H1 (cell line): ENCODE results near the gene ADGRD2. TPM values are rescaled to one million over a fixed set of nuclear protein-coding genes. Genes with fewer than 3 reads are reported as not detected.

Experiments
- CTCF ChIA-PET: fragments of 300-600 bp; sonication (Branson Sonifier 250); formaldehyde crosslinking; loops from one replicate; lab custom pipeline; 2021; ENCODE audit not compliant: partially characterized antibody; lab: Charles Lee
- POLR2A ChIA-PET: fragments of 300-600 bp; sonication (Branson Sonifier 250); formaldehyde crosslinking; loops from one replicate; lab custom pipeline; 2021; ENCODE audit warnings: inconsistent platforms; ENCODE audit not compliant: partially characterized antibody; lab: Charles Lee
- DNase-seq, 2 experiments: peaks; one replicate each; pipeline versions ENCODE4 v3.0.0 to v3.0.0-alpha.2; 2010 to 2022; ENCODE audit warnings: low spot score in 2 of 2, low read depth in 1 of 2, mixed read lengths in 1 of 2
- FAIRE-seq: peaks from 2 replicates; lab custom pipeline; 2011; peaks lifted over from hg19 to GRCh38; lab: Jason Lieb, UNC
- H2AFZ ChIP-seq: 2 replicates; pipeline ENCODE4 v1.8.1; 2012; ENCODE audit warnings: low read length, inconsistent platforms
- H2AK5ac ChIP-seq: 2 replicates; pipeline ENCODE4 v1.6.1; 2013; ENCODE audit warnings: low read depth, low read length
- H2BK120ac ChIP-seq: replicated peaks from 2 replicates; pipeline ENCODE3; 2013; ENCODE audit warnings: low read depth, low read length, inconsistent platforms
- H2BK12ac ChIP-seq: 2 replicates; pipeline ENCODE4 v1.6.1; 2013; ENCODE audit warnings: low read depth, low read length
- H2BK15ac ChIP-seq: 2 replicates; pipeline ENCODE4 v1.6.1; 2013; ENCODE audit warnings: low read length
- H2BK20ac ChIP-seq: 2 replicates; pipeline ENCODE4 v1.6.1; 2013; ENCODE audit warnings: low read length
- H2BK5ac ChIP-seq: 2 replicates; pipeline ENCODE4 v1.6.1; 2013; ENCODE audit warnings: low read depth, low read length
- H3K14ac ChIP-seq: 2 replicates; pipeline ENCODE4 v1.6.1; 2013; ENCODE audit warnings: inconsistent platforms; ENCODE audit not compliant: insufficient read length
- H3K18ac ChIP-seq: 2 replicates; pipeline ENCODE4 v1.6.1; 2013; ENCODE audit warnings: low read length; ENCODE audit errors: extremely low read depth
- H3K23ac ChIP-seq: 2 replicates; pipeline ENCODE4 v1.6.1; 2013; ENCODE audit warnings: inconsistent platforms; ENCODE audit not compliant: insufficient read length
- H3K23me2 ChIP-seq: 2 replicates; pipeline ENCODE4 v1.6.1; 2013; ENCODE audit warnings: low read depth, low read length
- H3K27ac ChIP-seq: 2 replicates; pipeline ENCODE4 v1.6.1; 2011; ENCODE audit warnings: low read depth, low read length, inconsistent platforms
- H3K27me3 ChIP-seq, 4 experiments: replicated peaks in 1 of 4; 1 replicate in 1 of 4; 2 replicates in 3 of 4; pipeline versions ENCODE4 v1.6.1 to v1.8.1; 2011 to 2013; ENCODE audit warnings: low read length in 3 of 4, mild to moderate bottlenecking in 3 of 4, inconsistent platforms in 2 of 4, mixed read lengths in 2 of 4, moderate library complexity in 1 of 4; ENCODE audit not compliant: control insufficient read depth in 3 of 4, insufficient read depth in 3 of 4; ENCODE audit errors: extremely low read depth in 1 of 4
- H3K36me3 ChIP-seq, 4 experiments: 2 replicates each; pipeline versions ENCODE4 v1.6.1 to v1.8.1; 2011 to 2013; ENCODE audit warnings: mild to moderate bottlenecking in 4 of 4, low read length in 3 of 4, moderate library complexity in 2 of 4, control low read depth in 1 of 4, inconsistent platforms in 1 of 4; ENCODE audit not compliant: insufficient read depth in 4 of 4, control insufficient read depth in 2 of 4
- H3K4ac ChIP-seq: replicated peaks from 2 replicates; pipeline ENCODE3; 2013; ENCODE audit warnings: low read length, low read depth, mixed read lengths, inconsistent platforms; ENCODE audit not compliant: insufficient read length
- H3K4me1 ChIP-seq, 4 experiments: replicated peaks in 1 of 4; 1 replicate in 1 of 4; 2 replicates in 3 of 4; pipeline versions ENCODE4 v1.6.1 to v1.8.1; 2011 to 2013; ENCODE audit warnings: low read length in 3 of 4, inconsistent platforms in 2 of 4, mixed read lengths in 1 of 4; ENCODE audit not compliant: insufficient read depth in 4 of 4, control insufficient read depth in 3 of 4
- H3K4me2 ChIP-seq, 2 experiments: 2 replicates each; pipeline versions ENCODE4 v1.6.1 to v1.8.1; 2011 to 2013; ENCODE audit warnings: low read depth in 2 of 2, low read length in 2 of 2, control low read depth in 1 of 2, inconsistent platforms in 1 of 2, mild to moderate bottlenecking in 1 of 2; ENCODE audit not compliant: insufficient read depth in 1 of 2
- H3K4me3 ChIP-seq, 4 experiments: fragments of 200-600, 300-600 bp in 1 of 4; sonication (generic), shearing (Covaris generic), sonication (Bioruptor Twin) in 1 of 4; 2 replicates each; pipeline versions ENCODE4 v1.5.1 to v1.8.1; 2011 to 2016; ENCODE audit warnings: low read length in 4 of 4, low read depth in 3 of 4, control low read depth in 2 of 4, inconsistent platforms in 2 of 4, mild to moderate bottlenecking in 2 of 4, mixed read lengths in 1 of 4, moderate library complexity in 1 of 4; ENCODE audit not compliant: insufficient read depth in 2 of 4; ENCODE audit errors: extremely low read depth in 1 of 4
- H3K56ac ChIP-seq: replicated peaks from 2 replicates; pipeline ENCODE3; 2013; ENCODE audit warnings: low read depth, mild to moderate bottlenecking, mixed read lengths, low read length, inconsistent platforms; ENCODE audit not compliant: insufficient read length
- H3K79me1 ChIP-seq: 2 replicates; pipeline ENCODE4 v1.6.1; 2013; ENCODE audit warnings: low read depth, low read length, control low read depth
- H3K79me2 ChIP-seq, 2 experiments: 2 replicates each; pipeline versions ENCODE4 v1.6.1 to v1.8.1; 2012 to 2013; ENCODE audit warnings: low read length in 2 of 2, mild to moderate bottlenecking in 2 of 2, inconsistent platforms in 1 of 2; ENCODE audit not compliant: insufficient read depth in 2 of 2, control insufficient read depth in 1 of 2
- H3K9ac ChIP-seq, 4 experiments: replicated peaks in 1 of 4; 1 replicate in 1 of 4; 2 replicates in 3 of 4; pipeline versions ENCODE4 v1.6.1 to v1.8.1; 2011 to 2013; ENCODE audit warnings: low read depth in 3 of 4, low read length in 3 of 4, control low read depth in 2 of 4, mild to moderate bottlenecking in 2 of 4, moderate library complexity in 2 of 4, inconsistent platforms in 1 of 4; ENCODE audit errors: extremely low read depth in 1 of 4
- H3K9me3 ChIP-seq, 2 experiments: 2 replicates each; pipeline versions ENCODE4 v1.6.1 to v1.8.1; 2012 to 2013; ENCODE audit warnings: mild to moderate bottlenecking in 2 of 2, moderate library complexity in 2 of 2, control low read depth in 1 of 2, inconsistent platforms in 1 of 2, low read depth in 1 of 2, low read length in 1 of 2, mixed read lengths in 1 of 2; ENCODE audit not compliant: insufficient read depth in 2 of 2
- H4K20me1 ChIP-seq, 2 experiments: replicated peaks in 1 of 2; 2 replicates each; pipeline versions ENCODE3 to v1.8.1; 2011 to 2013; ENCODE audit warnings: inconsistent platforms in 2 of 2, low read length in 2 of 2, mild to moderate bottlenecking in 1 of 2; ENCODE audit not compliant: insufficient read depth in 2 of 2, control insufficient read depth in 1 of 2
- H4K5ac ChIP-seq: 2 replicates; pipeline ENCODE4 v1.6.1; 2013; ENCODE audit warnings: low read length, low read depth, mixed read lengths, inconsistent platforms; ENCODE audit not compliant: insufficient read length
- H4K8ac ChIP-seq: 2 replicates; pipeline ENCODE4 v1.8.0; 2013; ENCODE audit warnings: mild to moderate bottlenecking, moderate library complexity, low read length, inconsistent platforms; ENCODE audit not compliant: insufficient read depth; ENCODE audit errors: extremely low read depth
- H4K91ac ChIP-seq: replicated peaks from 2 replicates; pipeline ENCODE3; 2013; ENCODE audit warnings: low read length, mixed read lengths, inconsistent platforms; ENCODE audit not compliant: insufficient read length
- RAD21 ChIP-seq, 2 experiments: IDR thresholded peaks in 1 of 2; conservative IDR thresholded peaks in 1 of 2; 2 replicates each; pipeline ENCODE4 v1.6.1; 2011; ENCODE audit warnings: low read depth in 2 of 2, low read length in 2 of 2, improper control_type of control experiment in 1 of 2, inconsistent platforms in 1 of 2, mild to moderate bottlenecking in 1 of 2, moderate library complexity in 1 of 2
- ZNF274 ChIP-seq: IDR thresholded peaks from 2 replicates; pipeline ENCODE4 v1.7.0; 2012; ENCODE audit warnings: low read length, borderline replicate concordance; ENCODE audit errors: extremely low read depth
- WGBS, 2 experiments: shearing (Covaris generic) in 1 of 2; methylation state at CpG; one replicate each; pipeline versions ENCODE4 v1.1.6 to v1.1.7; 2013 to 2015; ENCODE audit warnings: low lambda C conversion rate in 2 of 2, mixed read lengths in 2 of 2, inconsistent platforms in 1 of 2, low coverage in 1 of 2, missing lambda C conversion rate in 1 of 2; ENCODE audit not compliant: insufficient replicate concordance in 2 of 2, insufficient coverage in 1 of 2, insufficient read length in 1 of 2; ENCODE audit errors: extremely low coverage in 1 of 2, missing lambda C conversion rate in 1 of 2; 5-methylcytosine and 5-hydroxymethylcytosine counted together
- polyA plus RNA-seq, 7 experiments: library from polyadenylated mRNA; depleted of rRNA in 3 of 7; stranded (reverse) in 5 of 7; unstranded in 2 of 7; fragments of >200 nt in 5 of 7; fragments of 200-250 nt in 2 of 7; gene quantifications; 1 replicate in 5 of 7; 2 replicates in 1 of 7; 4 replicates in 1 of 7; pipeline versions ENCODE4 v1.2.1 to v1.2.3, GENCODE V29; 2011 to 2013; ENCODE audit warnings: missing spikeins in 2 of 7, mixed read lengths in 2 of 7
- total RNA-seq: library from RNA; stranded (reverse); fragmentation: NEBNext Ultra II Directional; extraction: Animal tissue kit (Norgen Biotek cat#: 25700); gene quantifications from 2 replicates; pipeline ENCODE4 v1.2.1, GENCODE V29; 2021
- TF ChIP-seq, protein P1 (sequence below), 3 experiments: IDR thresholded peaks; 1 replicate in 2 of 3; 2 replicates in 1 of 3; pipeline versions ENCODE4 v1.5.1 to v1.6.1; 2011; ENCODE audit warnings: low read length in 3 of 3, mild to moderate bottlenecking in 3 of 3, inconsistent platforms in 2 of 3, low read depth in 1 of 3, moderate library complexity in 1 of 3; ENCODE audit not compliant: insufficient read depth in 1 of 3; ENCODE audit errors: control extremely low read depth in 1 of 3

The ADGRD2 gene
- total and polyA plus RNA-seq, 2 of the 8 experiments (the other 6 are each of a cell fraction or from before 2014, with no cell fraction given): 0.41 to 1.4 TPM

DNA sequence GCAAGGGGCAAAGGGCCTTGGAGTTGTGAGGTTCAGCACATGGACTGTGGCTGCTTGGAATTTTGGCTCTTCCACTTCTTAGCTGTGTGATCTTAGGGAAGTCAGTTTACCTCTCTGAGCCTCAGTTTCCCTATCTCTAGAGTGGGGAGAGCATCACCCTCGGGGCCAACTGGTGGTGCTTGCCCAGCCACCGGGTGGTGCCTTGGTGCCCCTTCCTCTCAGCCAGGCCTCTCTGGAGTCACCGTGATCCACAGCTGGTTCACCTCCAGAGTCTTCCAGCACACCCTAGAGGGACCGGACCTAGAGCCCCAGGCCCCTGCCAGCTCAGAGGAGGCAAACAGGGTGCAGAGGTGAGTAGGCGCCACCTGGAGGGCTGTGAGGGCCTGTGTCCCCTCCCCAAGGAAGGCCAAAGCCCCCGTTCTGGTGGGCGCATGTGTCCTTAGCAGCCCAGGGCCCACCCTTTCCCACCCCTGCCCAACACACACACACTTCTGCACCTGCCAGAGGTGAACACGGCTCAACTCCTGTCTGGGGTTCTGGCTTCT lies 7.7 kb downstream of the ADGRD2 start:
- no peak overlapping the region for H2AFZ ChIP-seq
- no peak overlapping the region for H3K4me2 ChIP-seq
- no peaks in the 10 kb centered on the region for H3K79me1 ChIP-seq
- peaks cover 7% of the 10 kb centered on the region; the same call in 1 of the 2 replicates for H3K23me2 ChIP-seq
- H3K79me2 ChIP-seq: no peaks in the 10 kb centered on the region
- H3K27ac ChIP-seq: no peak overlapping the region
- no peak overlapping the region for H3K9ac ChIP-seq
- no peak overlapping the region for H3K4ac ChIP-seq
- no peak overlapping the region for H4K8ac ChIP-seq
- no peak overlapping the region for H2BK12ac ChIP-seq
- peaks cover 1 to 9% (median 3%) of the 10 kb centered on the region in 4 experiments; a peak in 6 of 7 replicates for H3K27me3 ChIP-seq
- 98% methylated on average over 7 of the region's 8 CpGs; no CpG with 5 or more reads in 1 of the 2 experiments for WGBS, 2 experiments
- H2BK20ac ChIP-seq: no peak overlapping the region
- H3K36me3 ChIP-seq: peaks cover 0 to 1% (median 0%) of the 10 kb centered on the region in 4 experiments; a peak in 1 of 8 replicates
- ChIA-PET POLR2A (interaction anchor here (1.1 kb wide), 1 partner anchor 319 kb away, joined by 3 read pairs; the partner anchor contains the start of gene OLFML2A), CTCF (interaction anchor here (1.0 to 6.6 kb wide), 5 partner anchors 8 to 71 kb away, joined by 3 to 35 read pairs (median 4); no protein-coding TSS in a partner anchor)
- no peak overlapping the region; the same call in 1 of the 2 replicates for H2BK5ac ChIP-seq
- no peak overlapping the region for H3K18ac ChIP-seq
- H2AK5ac ChIP-seq: no peak overlapping the region
- H2BK120ac ChIP-seq: no peak overlapping the region
- TF ChIP-seq, protein P1, sequence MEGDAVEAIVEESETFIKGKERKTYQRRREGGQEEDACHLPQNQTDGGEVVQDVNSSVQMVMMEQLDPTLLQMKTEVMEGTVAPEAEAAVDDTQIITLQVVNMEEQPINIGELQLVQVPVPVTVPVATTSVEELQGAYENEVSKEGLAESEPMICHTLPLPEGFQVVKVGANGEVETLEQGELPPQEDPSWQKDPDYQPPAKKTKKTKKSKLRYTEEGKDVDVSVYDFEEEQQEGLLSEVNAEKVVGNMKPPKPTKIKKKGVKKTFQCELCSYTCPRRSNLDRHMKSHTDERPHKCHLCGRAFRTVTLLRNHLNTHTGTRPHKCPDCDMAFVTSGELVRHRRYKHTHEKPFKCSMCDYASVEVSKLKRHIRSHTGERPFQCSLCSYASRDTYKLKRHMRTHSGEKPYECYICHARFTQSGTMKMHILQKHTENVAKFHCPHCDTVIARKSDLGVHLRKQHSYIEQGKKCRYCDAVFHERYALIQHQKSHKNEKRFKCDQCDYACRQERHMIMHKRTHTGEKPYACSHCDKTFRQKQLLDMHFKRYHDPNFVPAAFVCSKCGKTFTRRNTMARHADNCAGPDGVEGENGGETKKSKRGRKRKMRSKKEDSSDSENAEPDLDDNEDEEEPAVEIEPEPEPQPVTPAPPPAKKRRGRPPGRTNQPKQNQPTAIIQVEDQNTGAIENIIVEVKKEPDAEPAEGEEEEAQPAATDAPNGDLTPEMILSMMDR (IDR thresholded peaks at IDR 0.05; ENCODE audit: control extremely low read depth in 1 of 3, insufficient read depth in 1 of 3, low read depth in 1 of 3, low read length in 3 of 3): peak in 2 of 3 experiments; percentile 12 to 37; a peak in 3 of 4 replicates
- TF ChIP-seq ZNF274 (no peak), RAD21 (IDR thresholded peaks at IDR 0.05 in 1 of 2, conservative IDR thresholded peaks at IDR 0.05 in 1 of 2; ENCODE audit: low read depth in 2 of 2, low read length in 2 of 2) (peak; percentile 27 to 51; a peak in 3 of 4 replicates)
- TF ChIP-seq, all 59 proteins: peak for 2
- H3K23ac ChIP-seq: no peak overlapping the region
- peaks cover 0 to 3% of the 10 kb centered on the region in 2 experiments for H4K20me1 ChIP-seq
- no peak overlapping the region for H3K56ac ChIP-seq
- no peak overlapping the region for H4K5ac ChIP-seq
- H3K9me3 ChIP-seq: peaks cover 0 to 2% of the 10 kb centered on the region in 2 experiments; a peak in 2 of 4 replicates
- no peak overlapping the region for H2BK15ac ChIP-seq
- no peak for FAIRE-seq
- H3K4me3 ChIP-seq: no peak overlapping the region
- no peak for DNase-seq
- peaks cover 0 to 4% (median 2%) of the 10 kb centered on the region in 4 experiments; a peak in 5 of 7 replicates for H3K4me1 ChIP-seq
- no peak overlapping the region for H4K91ac ChIP-seq
- H3K14ac ChIP-seq: no peak overlapping the region
